WERI-Rb-1 (cell line): ENCODE data around the gene BIN1.

ENCODE experiments used
- DNase-seq: peaks from one replicate; pipeline ENCODE4 v3.0.0-alpha.2; 2020
- H3K27ac ChIP-seq: fragments of 250-450 bp; sonication (Bioruptor Pico); 2 replicates; pipeline ENCODE4 v1.5.1; 2020; ENCODE audit warnings: mild to moderate bottlenecking, moderate library complexity
- H3K27me3 ChIP-seq: fragments of 250-450 bp; sonication (Bioruptor Pico); 2 replicates; pipeline ENCODE4 v1.5.1; 2021; ENCODE audit warnings: mild to moderate bottlenecking, low read depth, moderate library complexity; ENCODE audit not compliant: insufficient read depth, severe bottlenecking
- H3K36me3 ChIP-seq: fragments of 250-450 bp; sonication (Bioruptor Pico); 2 replicates; pipeline ENCODE4 v1.5.1; 2020; ENCODE audit warnings: mild to moderate bottlenecking, moderate library complexity
- H3K4me3 ChIP-seq: 2 replicates; pipeline ENCODE4 v1.5.1; 2011; ENCODE audit warnings: low read depth, mild to moderate bottlenecking, control low read depth, low read length
- H3K9me3 ChIP-seq: fragments of 250-450 bp; sonication (Bioruptor Pico); 2 replicates; pipeline ENCODE4 v1.5.1; 2021; ENCODE audit warnings: mild to moderate bottlenecking, moderate library complexity; ENCODE audit not compliant: severe bottlenecking
- CTCF ChIP-seq: IDR thresholded peaks from 2 replicates; pipeline ENCODE4 v1.5.1; 2011; ENCODE audit warnings: low read depth, mild to moderate bottlenecking, control low read depth, inconsistent platforms, low read length

BIN1 gene, protein sequence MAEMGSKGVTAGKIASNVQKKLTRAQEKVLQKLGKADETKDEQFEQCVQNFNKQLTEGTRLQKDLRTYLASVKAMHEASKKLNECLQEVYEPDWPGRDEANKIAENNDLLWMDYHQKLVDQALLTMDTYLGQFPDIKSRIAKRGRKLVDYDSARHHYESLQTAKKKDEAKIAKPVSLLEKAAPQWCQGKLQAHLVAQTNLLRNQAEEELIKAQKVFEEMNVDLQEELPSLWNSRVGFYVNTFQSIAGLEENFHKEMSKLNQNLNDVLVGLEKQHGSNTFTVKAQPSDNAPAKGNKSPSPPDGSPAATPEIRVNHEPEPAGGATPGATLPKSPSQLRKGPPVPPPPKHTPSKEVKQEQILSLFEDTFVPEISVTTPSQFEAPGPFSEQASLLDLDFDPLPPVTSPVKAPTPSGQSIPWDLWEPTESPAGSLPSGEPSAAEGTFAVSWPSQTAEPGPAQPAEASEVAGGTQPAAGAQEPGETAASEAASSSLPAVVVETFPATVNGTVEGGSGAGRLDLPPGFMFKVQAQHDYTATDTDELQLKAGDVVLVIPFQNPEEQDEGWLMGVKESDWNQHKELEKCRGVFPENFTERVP

DNA sequence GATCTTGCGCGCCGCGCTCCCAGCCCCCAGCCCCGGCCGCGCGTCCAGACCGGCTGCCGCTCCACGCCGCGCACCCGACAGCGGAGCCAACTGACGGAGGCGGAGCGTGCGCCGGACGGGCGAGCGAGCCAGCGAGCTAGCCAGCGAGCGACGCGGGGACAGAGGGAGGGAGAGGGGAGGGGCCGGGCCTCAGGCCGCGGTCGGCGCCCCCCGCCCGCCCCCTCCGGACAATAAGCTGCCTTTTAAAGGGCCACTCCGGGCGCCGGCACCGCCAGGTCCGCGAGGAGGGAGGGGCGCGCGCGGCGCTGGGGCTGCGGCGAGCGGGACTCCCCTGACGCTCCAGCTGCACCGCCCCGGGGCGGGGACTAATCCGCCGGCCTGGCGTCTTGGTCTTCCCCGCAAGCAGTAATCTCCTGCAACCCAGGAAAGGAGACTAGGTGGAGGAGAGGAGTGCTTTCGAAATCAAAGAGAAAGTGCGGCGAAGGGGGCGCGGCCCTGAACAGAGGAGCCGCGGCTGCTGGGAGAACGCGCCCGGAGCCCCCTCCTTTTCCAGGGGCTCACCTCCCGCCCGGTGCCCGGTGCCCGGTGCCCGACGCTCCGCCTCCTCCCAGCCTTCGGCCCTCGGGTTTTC, at the start of gene BIN1:
BIN1 (minus strand) TSS at position 164 of the 631 bp plus-strand sequence. CDS start 211 bp downstream, outside the sequence.
- H3K36me3 ChIP-seq: peaks cover 29% of the 10 kb centered on the region
- no peaks in the 10 kb centered on the region for H3K9me3 ChIP-seq
- H3K27me3 ChIP-seq: no peaks in the 10 kb centered on the region
- DNase-seq: peak; percentile 96
- no peak for TF ChIP-seq CTCF
- H3K27ac ChIP-seq: peak within 1 kb of the TSS; percentile 96
- peak within 1 kb of the TSS; percentile 87 for H3K4me3 ChIP-seq

GRCh38 chr2:127155947-127156346, 49.0 kb upstream of the BIN1 start:
- H3K27ac ChIP-seq: no peak overlapping the region
- H3K27me3 ChIP-seq: no peaks in the 10 kb centered on the region
- H3K36me3 ChIP-seq: no peaks in the 10 kb centered on the region
- no peak overlapping the region for H3K4me3 ChIP-seq
- peaks cover 4% of the 10 kb centered on the region for H3K9me3 ChIP-seq
- no peak for DNase-seq
- no peak for TF ChIP-seq CTCF

- DNase-seq: no peak
- TF ChIP-seq CTCF: no peak
- H3K9me3 ChIP-seq: peaks cover 6% of the 10 kb centered on the region
- H3K27ac ChIP-seq: no peak overlapping the region
- no peaks in the 10 kb centered on the region for H3K27me3 ChIP-seq
- H3K36me3 ChIP-seq: no peaks in the 10 kb centered on the region
- no peak overlapping the region for H3K4me3 ChIP-seq
These were observed 48.2 kb upstream of the BIN1 start for GRCh38 chr2:127155028-127155581.

GRCh38 chr2:127154396-127154795, 47.4 kb upstream of the BIN1 start:
- TF ChIP-seq CTCF: no peak
- Histone ChIP-seq H3K4me3 (no peak overlapping the region), H3K9me3 (peaks cover 6% of the 10 kb centered on the region), H3K27ac (no peak overlapping the region), H3K27me3 (no peaks in the 10 kb centered on the region), H3K36me3 (no peaks in the 10 kb centered on the region)
- DNase-seq: no peak

DNA sequence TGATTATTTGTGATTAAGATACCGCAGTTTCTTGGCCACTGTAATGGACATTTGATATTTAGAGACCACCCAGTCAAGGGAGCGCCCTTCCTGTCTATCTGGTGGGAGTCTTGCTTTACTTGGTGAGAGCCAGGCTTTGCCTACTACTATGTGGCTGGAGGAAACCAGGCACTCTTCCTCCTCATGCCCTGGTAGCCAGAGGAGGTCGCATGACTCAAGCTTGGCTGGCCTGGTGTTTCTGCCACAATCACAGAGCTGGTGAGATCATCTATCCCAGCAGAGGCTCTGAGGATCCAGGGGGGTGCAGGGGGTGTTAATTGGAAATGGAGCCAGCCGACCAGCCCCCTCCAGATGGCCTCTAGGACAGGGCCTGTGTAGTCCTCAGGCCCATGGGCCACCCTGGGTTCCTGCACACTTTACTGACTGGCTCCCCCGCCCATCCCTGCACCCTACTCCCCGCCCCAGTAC, 46.8 kb upstream of the BIN1 start:
- Histone ChIP-seq H3K4me3 (no peak overlapping the region), H3K9me3 (peaks cover 6% of the 10 kb centered on the region), H3K36me3 (no peaks in the 10 kb centered on the region), H3K27me3 (no peaks in the 10 kb centered on the region), H3K27ac (no peak overlapping the region)
- no peak for DNase-seq
- no peak for TF ChIP-seq CTCF
